Hypothalamus (tissue), 51 donors: Measurements from ENCODE around the gene CLK3.
"Not testable (repeated sequence)": the region's sequence is repeated elsewhere in the genome, so short reads cannot be mapped to it uniquely, and the experiment has no call there.

ENCODE experiments used
- DNase-seq, 51 donors: peaks; one replicate each; lab custom pipeline; 2025; lab: John Stamatoyannopoulos, UW

The CLK3 gene

DNA sequence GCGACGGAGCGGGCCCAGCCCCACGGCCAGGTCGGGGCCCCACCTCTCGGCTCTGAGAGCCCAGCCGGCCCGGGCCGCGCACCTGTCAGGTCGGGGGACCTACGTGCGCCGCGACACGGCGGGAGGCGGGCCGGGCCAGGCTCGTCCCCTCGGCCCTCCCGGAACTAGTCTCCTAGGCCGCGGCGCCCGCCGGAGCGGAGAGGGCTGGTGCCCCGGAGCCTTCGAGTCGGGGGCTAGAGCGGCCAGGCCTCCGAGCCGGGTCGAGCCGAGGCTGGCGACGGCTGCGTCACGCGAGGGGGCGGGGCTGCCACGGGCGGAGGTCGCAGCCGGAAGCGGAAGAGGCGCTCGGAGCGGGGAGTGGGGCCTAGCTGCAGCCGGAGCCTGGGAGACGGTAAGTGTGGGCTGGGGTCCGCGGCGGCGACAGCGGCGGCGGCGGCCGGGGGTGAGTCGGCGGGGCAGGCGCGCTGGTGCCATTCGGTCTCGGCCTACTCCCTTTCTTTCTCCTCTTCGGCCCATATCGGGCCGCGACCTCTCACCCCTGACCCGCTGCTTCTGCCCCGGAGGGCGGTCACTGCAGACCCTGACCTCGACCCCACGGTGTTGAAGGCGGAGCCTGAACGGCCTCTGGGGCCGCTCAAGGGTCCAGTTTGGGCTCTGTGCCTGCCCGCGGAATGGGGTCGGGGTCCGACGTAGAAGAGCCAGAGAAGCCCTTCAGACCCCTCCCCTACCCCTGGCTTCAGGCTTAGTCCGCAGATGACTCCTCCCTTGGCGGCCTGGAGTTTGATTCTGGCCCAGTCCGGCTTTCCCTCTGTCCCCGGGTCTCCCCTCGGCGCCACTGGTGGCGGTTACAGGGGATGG lies at the start of gene CLK3:
TSS of gene CLK3 (plus strand) at position 329 of the 858 bp plus-strand sequence. CDS start 3,361 bp downstream, outside the sequence.
- peak in 50 of 51 donors; percentile 65 to 98 (median 92) for DNase-seq

- no peak for DNase-seq
These were observed 47.0 kb upstream of the CLK3 start for GRCh38 chr15:74568594-74568993.

GRCh38 chr15:74569731-74570070 lies 45.9 kb upstream of the CLK3 start:
- DNase-seq: no peak

- DNase-seq: no peak
These were observed 44.4 kb upstream of the CLK3 start for GRCh38 chr15:74571191-74571590.

- DNase-seq: no peak
These were observed 41.6 kb upstream of the CLK3 start for GRCh38 chr15:74573987-74574386.

- DNase-seq: no peak
These were observed 37.1 kb upstream of the CLK3 start for GRCh38 chr15:74578496-74578994.

- DNase-seq: no peak
These were observed 36.6 kb upstream of the CLK3 start for GRCh38 chr15:74579001-74579400.

DNA sequence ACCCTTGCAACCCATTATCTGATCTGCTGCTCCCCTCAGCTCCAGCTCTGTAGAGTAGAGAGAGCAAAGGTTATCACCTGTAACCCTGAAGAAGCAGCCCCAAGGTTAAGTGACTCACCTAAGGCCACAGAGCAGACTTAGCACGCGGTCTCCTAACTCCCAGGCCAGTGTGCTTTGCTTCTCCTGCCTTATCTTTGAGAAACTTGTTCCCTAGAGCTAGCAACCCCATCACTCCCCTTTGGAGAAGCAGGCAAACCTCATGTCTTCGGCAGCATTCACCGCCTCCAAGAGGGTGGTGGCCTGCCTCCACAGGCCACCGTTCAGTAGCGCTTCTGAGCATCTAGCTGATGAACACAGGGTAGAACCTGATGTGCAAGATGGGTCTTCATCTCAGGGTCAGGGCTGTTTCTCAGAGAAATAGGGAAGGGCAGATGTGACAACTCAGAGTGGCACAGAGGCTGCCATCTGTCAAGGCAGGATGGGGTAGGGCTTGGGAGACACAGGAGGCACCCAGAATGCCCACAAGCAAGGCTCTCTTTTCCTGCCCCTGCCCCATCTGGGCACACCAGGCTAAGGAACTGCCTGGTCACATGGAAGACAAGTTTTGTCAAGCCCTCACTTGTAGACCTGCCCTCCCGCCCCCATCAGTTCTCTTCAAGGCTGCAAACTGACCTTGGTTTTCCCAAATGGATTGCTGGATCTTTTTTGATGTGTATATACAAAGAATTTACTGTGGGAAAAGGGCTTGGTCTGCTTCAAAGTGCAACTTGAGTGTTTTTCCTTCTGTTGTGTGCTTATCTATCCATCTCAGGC lies 34.9 kb upstream of the CLK3 start:
- DNase-seq: no peak

DNA sequence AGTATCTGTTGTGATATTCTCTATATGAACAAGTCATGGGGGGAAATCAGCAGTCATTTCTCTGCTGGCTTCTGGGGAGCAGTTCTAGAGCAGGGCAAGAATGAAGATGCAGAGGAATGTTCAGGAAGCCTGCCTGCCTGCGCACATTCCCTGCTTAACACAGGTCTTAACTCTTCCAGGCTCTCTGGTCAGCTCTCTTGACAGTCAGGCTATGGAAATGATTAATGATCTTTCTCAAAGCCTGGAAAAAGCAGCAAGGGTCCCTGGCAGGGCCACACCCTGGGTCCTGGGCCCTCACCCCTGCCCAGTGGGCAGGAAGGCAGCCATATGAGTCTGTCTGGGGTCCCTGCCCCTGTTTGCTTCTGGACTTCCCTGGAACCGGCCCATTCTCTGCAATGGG lies 31.4 kb upstream of the CLK3 start:
- no peak for DNase-seq

- DNase-seq: peak in 25 of 51 donors; percentile 7 to 63 (median 45)
These were observed 30.9 kb upstream of the CLK3 start for GRCh38 chr15:74584779-74585178.

GRCh38 chr15:74585191-74585590 lies 30.4 kb upstream of the CLK3 start:
- DNase-seq: no peak

- DNase-seq: no peak
These were observed 29.8 kb upstream of the CLK3 start for GRCh38 chr15:74585857-74586256.

DNA sequence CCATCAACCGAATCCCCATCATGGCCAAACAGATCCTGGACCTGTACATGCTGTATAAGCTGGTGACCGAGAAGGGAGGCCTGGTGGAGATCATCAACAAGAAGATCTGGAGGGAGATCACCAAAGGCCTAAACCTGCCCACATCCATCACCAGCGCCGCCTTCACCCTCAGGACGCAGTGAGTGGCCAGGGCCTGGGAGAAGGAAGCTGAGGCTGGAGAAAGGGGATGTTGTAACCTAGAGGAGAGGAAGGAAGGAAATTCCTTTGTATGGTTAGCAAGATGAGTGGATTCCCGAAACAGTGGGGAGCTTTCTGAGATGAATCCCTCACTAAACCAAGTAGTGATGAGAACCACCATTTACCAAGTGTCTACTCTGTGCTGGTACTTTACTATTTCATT lies 25.8 kb upstream of the CLK3 start:
- no peak for DNase-seq

DNA sequence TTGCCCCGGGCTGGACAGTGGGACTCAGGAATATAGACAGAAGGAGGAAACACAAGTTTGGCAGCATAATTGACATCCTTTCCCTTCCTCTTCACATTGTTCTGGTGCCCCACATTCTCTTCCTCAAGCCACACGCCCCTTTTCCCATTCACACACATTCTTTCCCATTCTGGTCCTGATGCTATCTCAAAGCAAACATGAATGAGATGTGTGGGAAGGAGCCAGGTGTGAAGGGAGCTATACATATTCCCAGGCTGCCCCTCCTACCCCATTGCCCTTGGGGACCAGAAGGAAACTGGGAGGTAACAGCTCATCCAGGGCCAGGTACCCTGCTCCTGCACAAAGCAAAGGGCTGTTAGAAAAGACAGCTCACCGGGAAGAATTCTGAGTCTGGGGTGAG lies 23.4 kb upstream of the CLK3 start:
- DNase-seq: no peak

DNA sequence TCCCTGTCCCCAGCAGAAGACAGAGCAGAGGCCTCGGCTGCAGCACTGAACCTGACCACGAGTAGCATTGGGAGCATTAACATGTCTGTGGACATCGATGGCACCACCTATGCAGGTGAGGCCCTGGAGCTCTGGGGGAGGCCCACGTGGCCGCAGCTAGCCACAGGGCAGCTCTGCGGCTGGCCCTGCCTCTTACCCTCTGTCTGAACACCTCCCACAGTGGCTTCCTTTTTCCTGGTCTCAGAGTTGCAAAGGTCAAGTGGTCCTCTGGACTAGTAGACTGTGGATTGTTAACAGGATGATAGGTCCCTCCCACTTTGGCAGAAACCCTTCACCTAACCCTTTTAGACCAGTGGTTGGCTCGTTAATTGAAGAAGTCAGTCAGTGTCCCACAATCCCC lies 22.5 kb upstream of the CLK3 start:
- no peak for DNase-seq

DNA sequence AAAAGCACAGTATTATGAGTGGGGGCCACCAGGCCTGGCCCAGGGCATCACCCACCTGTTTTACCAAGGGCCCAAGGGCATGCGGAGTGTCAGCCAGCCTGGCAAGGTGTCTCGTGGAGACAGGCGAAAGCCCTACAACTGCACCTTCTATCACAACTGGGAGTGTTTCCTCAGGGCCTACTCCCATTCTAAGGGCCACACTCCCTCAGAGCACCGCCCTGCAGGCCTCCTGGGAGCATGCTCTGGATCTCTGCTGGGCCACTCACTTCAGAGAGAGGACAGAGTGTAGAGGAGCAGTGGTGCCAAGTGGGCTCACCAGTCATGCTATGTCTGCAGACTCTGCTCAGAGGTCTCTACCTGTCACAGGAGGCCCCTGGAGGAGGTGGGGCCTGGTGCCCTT lies 21.2 kb upstream of the CLK3 start:
- DNase-seq: no peak

DNA sequence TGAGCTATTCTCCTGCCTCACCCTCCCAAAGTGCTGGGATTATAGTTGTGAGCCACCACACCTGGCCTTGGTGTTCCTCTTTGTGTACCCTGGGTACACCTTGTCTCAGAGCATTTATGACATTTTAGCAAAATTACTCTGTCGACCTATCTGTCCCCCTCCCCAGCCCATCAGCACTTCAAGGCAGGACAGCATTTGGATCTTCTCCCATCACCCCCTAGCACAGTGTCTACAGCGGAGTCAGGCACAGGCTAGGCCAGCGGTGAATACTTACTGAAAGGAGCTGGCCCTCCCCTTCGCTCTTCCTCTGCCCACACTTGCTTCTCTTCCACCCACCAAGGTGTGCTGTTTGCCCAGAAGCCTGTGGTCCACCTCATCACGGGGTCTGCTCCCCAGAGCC lies 20.4 kb upstream of the CLK3 start:
- no peak for DNase-seq

DNA sequence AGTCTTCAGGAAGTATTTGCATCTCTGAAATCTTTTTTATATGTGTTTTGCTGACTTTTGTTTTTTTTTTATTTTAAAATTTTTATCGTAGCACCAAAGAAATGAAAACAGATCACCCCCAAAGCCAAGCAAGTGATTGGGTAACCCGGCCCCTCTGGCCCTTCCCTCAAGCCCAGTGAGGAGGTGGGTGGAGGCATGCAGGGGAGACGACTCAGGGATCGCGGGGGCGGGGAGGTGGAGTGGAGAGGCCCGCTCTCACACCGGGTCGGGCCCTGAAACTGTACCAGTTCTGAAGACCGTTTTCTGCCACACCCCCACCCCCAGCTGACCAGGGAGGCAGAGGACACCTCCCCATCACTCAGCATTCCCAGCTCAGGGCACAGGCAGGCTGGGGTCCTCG lies 18.9 kb upstream of the CLK3 start:
- not testable (repeated sequence) for DNase-seq

GRCh38 chr15:74597146-74597705 lies 18.4 kb upstream of the CLK3 start:
- DNase-seq: not testable (repeated sequence)

DNA sequence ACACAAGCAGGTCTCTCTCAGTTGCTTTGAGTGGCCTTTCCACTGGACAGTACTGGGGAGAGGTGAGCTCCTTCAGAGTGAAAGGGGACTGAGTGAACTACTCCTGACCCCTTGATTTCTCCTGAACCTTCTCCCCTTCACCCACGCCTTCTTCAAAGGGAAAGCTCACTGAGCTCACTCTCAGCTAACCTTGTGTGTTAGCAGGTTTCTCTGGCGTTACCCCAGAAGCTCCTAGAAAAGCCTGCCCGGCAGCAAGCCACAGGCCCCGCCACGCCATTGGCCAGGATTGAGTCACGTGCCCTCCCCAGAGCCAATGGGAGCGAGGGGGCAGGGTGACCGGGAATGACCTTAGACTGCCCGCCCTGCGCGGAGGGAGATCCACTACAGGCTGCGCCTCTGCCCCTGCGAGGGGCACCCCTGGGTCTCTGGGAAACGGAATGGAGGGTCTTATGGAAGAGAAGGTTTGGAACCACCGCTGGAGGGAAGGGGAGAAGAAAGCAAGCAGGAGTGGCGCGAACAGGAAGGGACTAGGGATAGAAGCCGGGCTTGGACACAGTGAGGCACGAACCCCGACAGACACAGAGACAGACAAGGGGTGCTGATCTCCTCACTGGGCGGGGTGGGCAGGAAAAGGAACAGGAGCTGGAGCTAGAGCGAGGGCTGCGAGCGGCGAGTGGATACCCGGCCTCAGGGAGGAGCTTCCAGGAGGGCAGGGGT lies 17.4 kb upstream of the CLK3 start:
- peak; percentile 79 to 97 (median 93) for DNase-seq

GRCh38 chr15:74599156-74599555 lies 16.5 kb upstream of the CLK3 start:
- DNase-seq: peak in 1 of 51 donors; percentile 22
